Activated T-cell treated with anti-CD3 and anti-CD28 coated beads, Interleukin-2, amount 50 U/mL, for 1 hour (primary cell): ENCODE data around the gene RBM25.
A peak's percentile ranks its signal among the peaks of the same experiment; 100 is the strongest.
"Not testable (repeated sequence)": the region's sequence is repeated elsewhere in the genome, so short reads cannot be mapped to it uniquely, and the experiment has no call there.

Experiments
- DNase-seq: peaks from one replicate; pipeline ENCODE4 v3.0.0-alpha.2; 2020

RBM25 gene

DNA sequence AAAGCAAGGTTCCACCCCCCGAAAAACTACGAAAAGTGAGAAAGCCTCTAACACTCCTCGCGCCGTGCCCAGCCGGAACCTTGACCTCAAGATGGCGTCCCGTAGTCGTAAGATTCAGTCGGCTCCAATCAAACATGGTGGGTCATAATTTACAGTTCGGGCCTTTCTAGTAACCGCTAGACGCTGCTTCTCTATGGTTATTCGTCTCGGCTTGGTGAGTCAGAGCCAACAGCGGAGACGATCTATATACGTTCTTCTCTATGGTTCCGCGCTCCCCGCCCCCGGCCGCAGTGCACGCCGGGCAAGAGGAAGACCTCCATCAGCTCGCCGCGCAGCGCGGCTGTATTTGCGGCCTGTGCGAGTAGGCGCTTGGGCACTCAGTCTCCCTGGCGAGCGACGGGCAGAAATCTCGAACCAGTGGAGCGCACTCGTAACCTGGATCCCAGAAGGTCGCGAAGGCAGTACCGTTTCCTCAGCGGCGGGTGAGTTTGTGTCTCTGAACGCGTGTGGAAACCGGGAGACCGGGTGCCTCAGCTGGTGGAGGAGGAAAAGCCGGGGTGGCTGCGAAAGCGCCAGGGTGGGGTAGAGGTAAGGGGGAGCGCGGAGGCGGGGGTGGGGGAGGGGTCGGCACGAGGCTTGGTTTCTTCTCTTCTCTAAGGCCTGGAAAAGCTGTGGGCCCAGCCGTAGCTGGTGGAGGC lies at the start of gene RBM25:
Gene RBM25 (plus strand): TSS at position 311 of the 698 bp plus-strand sequence. CDS start 13,108 bp downstream, outside the sequence.
- peak; percentile 93 for DNase-seq

DNA sequence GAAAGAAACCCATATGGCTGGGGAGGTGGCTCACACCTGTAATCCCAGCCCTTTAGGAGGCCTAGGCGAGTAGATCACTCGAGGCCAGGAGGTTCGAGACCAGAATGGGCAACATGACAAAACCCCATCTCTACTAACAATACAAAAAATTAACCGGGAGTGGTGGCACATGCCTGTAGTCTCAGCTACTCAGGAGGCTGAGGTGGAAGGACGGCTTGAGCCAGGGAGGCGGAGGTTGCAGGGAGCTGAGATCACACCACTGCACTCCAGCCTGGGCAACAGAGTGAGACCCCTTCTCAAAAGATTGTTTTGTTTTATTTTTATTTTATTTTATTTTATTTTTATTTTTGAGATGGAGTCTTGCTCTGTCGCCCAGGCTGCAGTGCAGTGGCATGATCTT lies 47.1 kb upstream of the RBM25 start:
- not testable (repeated sequence) for DNase-seq

DNA sequence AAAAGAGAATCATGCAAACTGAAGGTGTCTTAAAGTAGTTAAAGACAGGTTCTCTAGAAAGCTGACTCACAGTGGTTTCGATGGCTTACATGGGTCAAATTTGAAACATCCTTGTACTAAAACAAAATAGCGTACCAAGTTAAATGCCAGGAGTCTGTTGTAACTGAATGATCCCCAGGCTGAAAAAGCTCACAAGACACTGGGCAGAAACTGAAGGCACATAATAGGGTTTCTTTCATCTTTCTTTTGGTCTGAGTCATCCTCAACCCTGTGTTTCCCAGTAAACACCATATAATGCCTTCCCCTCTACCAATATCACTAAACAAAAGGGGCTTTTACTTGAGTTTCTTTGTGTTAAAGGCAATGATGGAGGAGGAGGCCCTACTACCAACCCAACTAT lies 44.2 kb upstream of the RBM25 start:
- DNase-seq, result no peak

DNA sequence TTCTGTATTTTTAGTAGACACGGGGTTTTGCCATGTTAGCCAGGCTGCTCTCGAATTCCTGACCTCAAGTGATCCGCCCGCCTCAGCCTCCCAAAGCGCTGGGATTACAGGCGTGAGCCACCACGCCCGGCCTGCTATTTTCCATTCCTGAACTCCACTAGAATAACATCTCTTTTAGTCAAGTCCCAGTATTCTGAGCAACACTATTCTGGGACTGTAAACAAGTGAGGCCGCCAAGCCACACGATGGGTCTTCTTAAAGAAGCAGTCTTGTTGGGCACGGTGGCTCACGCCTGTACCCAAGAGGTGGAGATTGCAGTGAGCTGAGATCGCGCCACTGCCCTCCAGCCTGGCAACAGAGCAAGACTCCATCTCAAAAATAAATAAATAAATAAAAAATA lies 42.8 kb upstream of the RBM25 start:
- DNase-seq, result not testable (repeated sequence)

DNA sequence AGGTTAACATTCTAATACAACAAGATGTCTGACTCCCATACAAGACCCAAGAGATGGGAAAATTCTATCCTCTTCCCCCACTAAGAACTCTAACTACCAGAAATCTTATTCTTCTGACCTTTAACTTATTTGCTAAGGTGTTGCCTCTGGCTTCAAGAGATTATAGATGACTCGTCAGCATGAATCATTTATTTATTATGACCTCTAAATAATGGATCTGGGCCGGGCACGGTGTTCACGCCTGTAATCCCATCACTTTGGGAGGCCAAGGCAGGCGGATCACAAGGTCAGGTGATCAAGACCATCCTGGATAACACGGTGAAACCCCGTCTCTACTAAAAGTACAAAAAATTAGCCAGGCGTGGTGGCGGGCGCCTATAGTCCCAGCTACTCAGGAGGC lies 42.3 kb upstream of the RBM25 start:
- DNase-seq, result not testable (repeated sequence)

DNA sequence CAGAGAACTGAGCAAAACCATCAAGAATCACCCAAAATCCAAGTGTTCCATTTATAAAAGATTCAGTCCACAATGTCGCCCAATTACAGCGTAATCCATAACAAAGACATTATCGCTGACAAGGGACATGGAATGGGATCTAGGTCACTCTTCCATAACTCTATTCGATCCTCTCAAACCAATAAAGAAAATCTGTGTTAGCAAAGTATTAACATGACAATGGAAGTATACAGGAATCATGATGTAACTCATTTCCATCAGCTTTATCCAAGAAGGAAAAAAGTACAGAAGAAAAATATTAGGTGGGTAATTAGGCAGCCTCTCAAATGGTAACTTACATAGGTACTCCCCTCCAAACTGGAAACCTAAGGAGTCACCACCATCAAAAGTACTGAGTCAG lies 36.3 kb upstream of the RBM25 start:
- DNase-seq, result no peak

DNA sequence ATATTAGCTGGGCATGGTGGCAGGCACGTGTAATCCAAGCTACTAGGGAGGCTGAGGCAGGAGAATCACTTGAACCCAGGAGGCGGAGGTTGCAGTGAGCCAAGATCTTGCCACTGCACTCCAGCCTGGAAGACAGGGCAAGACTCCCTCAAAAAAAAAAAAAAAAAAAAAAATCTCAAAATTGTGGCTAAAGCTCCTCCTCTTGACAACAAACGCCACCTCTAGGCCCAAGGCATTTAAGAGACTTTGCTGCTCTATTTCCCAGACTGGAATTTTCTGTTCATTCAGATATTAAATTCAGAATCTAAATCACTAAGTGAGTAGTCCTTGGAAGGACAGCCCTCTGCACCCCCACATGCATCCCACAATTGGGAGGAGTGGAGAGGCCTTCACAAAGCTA lies 32.8 kb upstream of the RBM25 start:
- DNase-seq, result no peak

DNA sequence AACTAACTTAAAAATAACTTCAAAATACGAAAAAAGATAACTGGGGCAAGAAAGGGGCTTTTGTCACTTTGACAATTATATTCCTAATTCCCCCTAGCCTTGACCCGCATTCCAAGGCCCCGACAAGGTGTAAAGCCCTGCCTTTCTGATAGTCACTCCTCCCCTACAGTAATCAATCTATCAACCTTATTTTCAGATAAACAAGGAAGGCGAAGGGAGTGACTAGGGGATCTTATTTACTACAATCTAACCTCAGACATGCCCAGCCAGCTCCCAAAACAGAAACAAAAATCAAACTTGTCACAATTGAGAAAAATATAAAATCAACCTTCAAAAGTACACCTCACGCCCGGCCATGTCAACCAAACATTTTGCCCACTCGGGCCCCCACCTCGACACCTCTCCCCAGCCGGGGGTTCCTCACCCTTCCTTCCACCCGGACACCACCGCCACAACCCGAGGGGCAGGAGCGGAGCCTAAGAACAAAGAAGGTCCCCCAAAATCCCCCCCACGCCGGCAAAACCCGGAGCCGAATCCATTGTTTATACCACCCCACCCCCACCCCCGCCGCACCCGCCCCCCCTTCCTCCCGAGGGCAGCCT lies 32.0 kb upstream of the RBM25 start:
- DNase-seq, result no peak

DNA sequence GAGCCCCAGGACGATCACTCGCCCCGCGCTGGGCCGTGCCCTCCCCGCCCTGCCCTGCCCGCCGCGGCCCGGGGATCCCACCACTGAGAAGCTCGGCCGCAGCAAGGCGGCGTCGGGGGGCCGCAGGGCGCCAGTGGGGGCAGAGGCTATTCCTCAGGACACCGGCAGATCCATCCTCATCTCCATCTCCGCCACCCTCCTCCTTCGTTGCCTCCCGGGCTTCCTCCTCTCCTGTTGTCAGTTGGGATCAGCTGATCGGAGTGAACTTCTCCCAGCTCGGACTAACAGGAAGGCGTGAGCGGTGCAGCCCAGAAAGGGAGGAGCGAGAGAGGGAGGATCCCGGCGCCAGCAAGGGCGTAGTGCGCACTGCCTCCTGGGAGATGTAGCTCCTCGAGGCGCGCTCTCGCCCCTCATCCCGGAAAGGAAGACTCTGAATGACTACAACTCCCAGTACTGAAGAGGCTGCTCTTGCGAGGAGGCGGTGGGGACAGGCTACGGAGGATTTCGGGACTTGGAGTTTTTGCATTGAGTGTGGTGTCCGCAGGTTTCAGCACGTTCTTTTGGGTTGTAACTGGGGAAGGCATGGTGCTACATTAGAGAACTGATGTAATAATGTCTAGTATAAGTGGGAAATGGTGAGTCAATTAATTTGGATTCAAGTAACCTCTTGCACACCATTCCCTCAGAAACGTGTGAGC lies 31.3 kb upstream of the RBM25 start, which contains the start of gene ZFYVE1:
Gene ZFYVE1 (minus strand): TSS at position 262 of the 698 bp plus-strand sequence. CDS start 2,598 bp downstream, outside the sequence.
- peak; percentile 87 for DNase-seq

DNA sequence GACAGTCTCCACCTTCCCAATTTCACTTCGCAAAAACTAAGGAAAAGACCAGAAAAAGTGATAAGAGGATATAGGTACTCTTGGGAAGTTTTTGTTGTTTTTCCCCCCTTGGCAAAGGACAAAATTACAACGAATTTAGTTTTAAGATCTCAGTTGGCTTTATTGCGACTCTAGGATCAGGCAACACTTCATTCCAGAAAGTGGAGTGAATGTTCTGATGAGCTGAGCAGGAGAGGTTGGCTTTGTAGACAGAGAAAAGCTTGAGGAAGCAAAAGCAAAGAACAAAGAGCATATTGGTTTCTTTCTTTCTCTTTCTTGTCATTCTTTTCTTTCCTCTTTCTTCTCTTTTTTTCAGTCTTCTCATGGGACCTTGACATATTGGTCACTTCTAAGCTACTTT lies 30.8 kb upstream of the RBM25 start:
- no peak for DNase-seq

DNA sequence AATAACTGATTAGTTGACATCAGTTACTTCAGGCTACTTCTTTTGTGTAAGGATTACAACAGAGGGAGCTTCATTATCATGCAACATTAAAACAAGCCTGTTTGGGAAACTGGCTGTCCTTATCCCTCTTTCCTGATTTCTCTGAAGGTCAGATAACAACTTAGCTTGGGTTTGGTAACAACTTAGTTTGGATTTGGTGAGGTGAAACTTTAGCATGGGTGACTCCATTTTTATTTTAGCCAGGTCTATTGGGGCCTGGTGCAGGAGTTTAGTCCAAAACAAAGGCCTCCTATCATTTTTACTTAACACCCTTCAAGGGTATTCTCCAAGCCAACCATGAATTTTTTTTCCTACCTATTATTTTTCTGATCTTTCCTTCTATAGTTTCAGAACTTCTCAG lies 30.4 kb upstream of the RBM25 start:
- DNase-seq, result no peak

DNA sequence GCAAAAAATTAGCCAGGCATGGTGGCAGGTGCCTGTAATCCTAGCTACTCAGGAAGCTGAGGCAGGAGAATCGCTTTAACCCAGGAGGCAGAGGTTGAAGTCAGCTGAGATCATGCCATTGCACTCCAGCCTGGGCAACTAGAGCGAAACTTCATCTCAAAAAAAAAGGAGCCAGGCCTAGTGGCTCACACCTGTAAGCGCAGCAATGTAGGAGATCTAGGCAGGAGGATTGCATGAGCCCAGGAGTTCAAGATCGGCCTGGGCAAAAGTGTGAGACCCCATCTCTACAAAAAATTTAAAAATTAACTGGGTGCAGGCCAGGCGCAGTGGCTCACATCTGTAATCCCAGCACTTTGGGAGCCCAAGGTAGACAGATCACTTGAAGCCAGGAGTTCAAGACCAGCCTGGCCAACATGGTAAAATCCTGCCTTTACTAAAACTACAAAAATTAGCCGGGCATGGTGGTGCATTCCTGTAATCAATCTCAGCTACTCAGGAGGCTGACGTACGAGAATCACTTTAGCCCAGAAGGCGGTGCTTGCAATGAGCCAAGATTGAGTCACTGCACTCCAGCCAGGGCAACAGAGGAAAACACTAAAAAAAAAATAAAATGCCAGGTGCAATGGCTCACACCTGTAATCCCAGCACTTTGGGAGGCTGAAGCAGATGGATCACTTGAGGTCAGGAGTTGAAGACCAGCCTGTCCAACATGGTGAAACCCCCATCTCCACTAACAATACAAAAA lies 21.5 kb upstream of the RBM25 start:
- not testable (repeated sequence) for DNase-seq

DNA sequence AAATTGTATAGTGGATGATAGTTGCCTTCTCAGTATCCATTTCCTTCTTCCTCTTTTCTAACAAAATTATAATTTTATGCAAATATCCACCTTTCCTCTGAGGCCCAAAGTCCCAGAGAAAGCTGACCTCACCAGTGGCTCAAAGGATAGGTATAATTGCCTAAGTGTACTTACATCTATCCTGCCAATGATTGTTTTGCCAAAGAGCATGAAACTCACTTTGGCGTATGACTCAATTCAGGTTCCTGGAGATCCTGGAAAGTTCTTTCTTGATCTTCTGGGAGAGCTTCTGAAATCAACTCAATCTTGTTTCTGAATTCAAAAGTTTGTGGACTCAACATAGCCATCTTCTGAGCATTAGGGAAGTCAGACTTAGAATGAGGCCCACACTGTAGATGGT lies 10.5 kb upstream of the RBM25 start:
- no peak for DNase-seq

DNA sequence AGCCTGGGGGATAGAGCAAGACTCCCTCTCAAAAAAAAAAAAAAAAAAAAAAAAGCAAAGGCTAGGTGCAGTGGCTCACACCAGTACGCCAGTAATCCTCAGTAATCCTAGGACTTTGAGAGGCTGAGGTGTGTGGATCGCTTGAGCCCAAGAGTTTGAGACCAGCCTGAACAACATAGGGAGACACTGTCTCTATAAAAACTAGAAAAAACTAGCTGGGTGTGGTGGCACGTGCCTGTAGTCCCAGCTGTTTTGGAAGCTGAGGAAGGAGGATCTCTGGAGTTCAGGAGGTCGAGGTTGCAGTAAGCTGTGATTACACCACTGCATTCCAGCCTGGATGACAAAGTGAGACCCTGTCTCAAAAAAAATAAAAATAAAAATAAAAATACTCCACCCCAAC lies 8.9 kb upstream of the RBM25 start:
- no peak for DNase-seq

DNA sequence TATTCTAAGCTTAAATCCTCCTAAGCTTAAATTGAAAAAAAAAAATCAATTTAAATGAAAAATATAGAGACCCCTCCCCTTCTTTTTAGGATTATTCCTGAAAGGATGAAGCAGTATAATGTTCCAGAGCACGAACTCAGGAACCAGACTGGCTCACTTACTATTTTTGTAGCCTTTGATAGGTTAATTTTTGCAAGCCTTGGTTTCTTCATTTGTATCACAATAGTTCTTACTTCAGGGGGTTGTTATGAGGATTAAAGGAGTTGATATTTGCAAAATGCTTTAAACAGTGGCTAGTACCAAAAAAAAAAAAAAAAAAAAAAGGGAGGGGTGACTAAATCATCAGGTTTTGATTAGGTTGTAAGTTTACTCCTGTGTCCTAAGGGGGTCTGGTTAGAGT lies 3.1 kb upstream of the RBM25 start:
- DNase-seq, result no peak

DNA sequence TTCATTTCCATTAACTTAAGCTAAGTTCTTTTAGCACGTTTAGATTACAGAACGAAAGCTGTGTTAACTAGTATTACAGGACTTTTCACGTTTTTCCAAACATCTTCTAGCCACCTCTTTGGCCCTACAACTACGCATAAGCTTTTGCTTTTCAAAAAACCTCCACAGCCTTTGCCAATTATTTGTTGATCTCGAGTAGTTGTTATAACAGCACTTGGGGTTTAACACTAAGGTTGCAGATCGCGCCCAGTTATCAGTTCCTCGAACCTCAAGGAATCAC lies 450 bp upstream of the RBM25 start:
- no peak for DNase-seq

DNA sequence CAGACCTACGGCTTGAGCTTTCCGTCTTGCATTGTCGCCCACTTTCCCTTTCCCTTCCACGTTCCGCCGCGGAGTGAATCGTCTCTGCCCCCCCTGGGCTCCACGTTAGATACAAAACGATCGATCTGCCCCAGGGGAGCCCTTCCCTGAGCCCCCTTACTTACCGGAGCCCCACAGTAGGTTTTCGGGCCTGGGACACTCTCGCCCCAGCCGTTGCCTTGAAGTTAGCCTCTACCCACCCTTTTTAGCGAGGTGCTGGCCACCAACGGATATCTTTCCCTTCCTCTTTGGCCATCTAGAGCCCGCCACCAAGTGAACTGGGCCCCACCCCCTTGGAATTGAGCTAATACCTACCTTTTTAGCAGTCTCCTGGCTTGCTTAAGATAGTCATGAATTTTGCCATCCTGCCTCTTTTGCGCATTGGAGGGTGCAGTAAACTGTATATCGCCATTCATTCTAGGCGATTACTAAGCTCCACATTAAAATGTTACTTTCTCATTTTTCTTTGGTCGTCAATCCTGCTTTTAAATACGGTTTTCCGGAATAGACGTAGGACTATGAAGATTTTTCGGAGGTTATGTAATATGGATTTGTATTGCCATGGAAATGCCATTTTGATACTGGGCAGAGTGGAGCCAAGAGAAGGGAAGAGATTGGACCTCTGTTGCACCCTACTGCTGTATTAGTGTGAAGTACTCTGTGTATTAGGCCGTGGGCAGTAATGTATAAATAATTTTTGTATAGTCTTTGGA lies 764 bp downstream of the RBM25 start:
- DNase-seq, result no peak

DNA sequence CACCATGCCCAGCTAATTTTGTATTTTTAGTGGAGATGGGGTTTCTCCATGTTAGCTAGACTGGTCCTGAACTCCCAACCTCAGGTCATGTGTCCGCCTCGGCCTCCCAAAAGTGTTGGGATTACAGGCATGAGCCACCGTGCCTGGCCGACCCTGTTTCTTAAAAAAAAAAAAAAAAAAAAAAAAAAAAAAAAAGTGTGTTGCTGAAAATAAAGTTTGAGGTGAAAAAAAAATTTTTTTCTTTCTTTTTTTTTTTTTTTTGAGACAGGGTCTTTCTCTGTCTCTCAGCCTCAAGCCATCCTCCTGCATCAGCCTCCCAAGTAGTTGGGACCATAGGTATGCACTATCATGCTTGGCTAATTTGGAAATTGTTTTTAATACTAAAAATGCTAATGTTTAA lies 11.3 kb downstream of the RBM25 start:
- DNase-seq, result no peak

DNA sequence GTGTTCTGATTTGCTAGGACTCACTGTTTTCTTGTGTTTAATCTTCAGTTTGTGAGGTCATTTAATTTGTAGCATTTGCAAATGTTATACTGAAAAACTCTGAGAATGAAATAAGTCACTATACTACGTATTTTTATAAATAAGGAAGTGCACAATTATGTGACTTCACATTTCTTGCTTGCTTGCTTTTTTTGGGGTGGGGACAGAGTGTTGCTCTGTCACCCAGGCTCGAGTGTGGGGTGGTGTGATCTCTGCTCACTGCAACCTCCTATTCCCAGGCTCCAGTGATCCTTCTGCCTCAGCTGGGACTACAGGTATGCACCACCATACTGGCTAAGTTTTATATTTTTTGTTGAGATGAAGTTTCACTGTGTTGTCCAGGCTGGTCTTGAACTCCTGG lies 32.7 kb downstream of the RBM25 start:
- DNase-seq, result no peak

DNA sequence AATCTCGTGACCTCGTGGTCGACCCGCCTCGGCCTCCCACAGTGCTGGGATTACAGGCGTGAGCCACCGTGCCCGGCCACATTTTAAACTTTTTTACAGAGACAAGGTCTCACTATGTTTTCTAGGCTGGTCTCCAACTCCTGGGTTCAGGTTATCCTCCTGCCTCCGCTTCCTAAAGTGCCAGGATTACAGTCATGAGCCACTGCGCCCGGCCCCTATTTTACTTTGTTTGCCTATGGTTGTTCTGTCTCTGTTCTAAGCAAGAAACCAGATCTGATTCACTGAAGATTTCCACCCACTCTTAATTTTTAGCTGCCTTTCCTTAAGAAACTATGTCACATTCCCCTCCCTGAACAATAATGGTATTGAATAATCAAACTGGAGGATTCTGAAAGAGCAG lies 39.1 kb downstream of the RBM25 start:
- no peak for DNase-seq

DNA sequence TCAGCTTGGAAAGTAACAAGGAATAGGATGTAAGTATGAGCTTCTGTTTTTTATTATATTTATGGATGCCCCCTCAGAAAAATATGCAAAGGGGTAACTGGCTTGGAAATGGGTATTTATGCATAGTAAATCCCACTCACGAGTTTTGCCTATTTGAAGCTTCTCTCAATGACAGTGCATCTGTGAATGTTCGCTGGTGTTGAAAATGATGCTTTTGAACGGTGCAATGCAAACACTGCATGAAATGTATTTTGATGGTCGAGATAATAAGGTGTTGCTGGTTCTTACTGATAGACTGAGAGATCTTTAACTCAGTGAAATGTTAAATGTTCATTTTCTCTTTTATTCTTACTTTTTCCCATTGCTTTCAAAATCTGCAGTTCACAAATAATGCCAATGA lies 42.0 kb downstream of the RBM25 start:
- DNase-seq, result no peak

DNA sequence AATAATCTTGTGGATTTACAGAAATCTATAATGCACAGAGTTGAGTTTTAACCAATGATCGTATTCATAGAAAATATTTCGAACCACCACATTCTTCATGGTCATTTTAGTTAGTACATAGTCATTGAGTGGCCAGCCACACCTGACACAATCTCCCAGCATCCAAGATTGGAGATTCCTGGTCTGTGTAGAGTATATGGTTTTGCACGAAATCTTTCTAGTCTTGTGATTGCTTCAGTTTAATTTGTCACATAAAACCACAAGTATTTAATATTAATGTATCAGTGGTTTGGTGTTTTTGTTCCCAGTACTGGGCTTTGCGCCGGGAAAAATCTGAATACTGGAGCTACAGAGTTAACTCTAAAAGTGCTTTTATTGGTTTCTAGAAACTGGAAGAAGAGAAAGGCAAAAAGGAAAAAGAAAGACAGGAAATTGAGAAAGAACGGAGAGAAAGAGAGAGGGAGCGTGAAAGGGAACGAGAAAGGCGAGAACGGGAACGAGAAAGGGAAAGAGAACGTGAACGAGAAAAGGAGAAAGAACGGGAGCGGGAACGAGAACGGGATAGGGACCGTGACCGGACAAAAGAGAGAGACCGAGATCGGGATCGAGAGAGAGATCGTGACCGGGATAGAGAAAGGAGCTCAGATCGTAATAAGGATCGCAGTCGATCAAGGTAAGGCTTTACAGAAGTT lies 44.6 kb downstream of the RBM25 start:
- no peak for DNase-seq
